Stimulated activated CD8-positive, alpha-beta memory T cell treated with anti-CD3 and anti-CD28 coated beads, Interleukin-15, amount 100 ng/mL, for 4 hours (primary cell): ENCODE measurements around the gene PCLO.

Experiments
- DNase-seq, 2 donors: peaks; one replicate each; pipeline ENCODE4 v3.0.0-alpha.2; 2020; ENCODE audit warnings: low read depth in 2 of 2

Gene PCLO

GRCh38 chr7:82839063-82839462 lies 323.6 kb downstream of the PCLO start:
- DNase-seq = no peak

- no peak for DNase-seq
These were observed 324.4 kb downstream of the PCLO start for GRCh38 chr7:82838314-82838713.

GRCh38 chr7:82823073-82823472 lies 339.6 kb downstream of the PCLO start:
- no peak for DNase-seq

- DNase-seq = no peak
These were observed 341.6 kb downstream of the PCLO start for GRCh38 chr7:82821037-82821436.

GRCh38 chr7:82818171-82818570 lies 344.5 kb downstream of the PCLO start:
- no peak for DNase-seq

GRCh38 chr7:82816272-82816671 lies 346.4 kb downstream of the PCLO start:
- DNase-seq = no peak

- DNase-seq = no peak
These were observed 352.0 kb downstream of the PCLO start for GRCh38 chr7:82810558-82811259.

- DNase-seq = no peak
These were observed 354.1 kb downstream of the PCLO start for GRCh38 chr7:82808633-82809032.

- no peak for DNase-seq
These were observed 357.1 kb downstream of the PCLO start for GRCh38 chr7:82805527-82805960.

GRCh38 chr7:82803411-82803810 lies 359.3 kb downstream of the PCLO start:
- no peak for DNase-seq

GRCh38 chr7:82789883-82790609 lies 372.6 kb downstream of the PCLO start:
- DNase-seq = no peak

GRCh38 chr7:82778021-82778420 lies 384.7 kb downstream of the PCLO start:
- no peak for DNase-seq

- DNase-seq = no peak
These were observed 399.8 kb downstream of the PCLO start for GRCh38 chr7:82762880-82763279.

- DNase-seq = no peak
These were observed 401.9 kb downstream of the PCLO start for GRCh38 chr7:82760831-82761230.

GRCh38 chr7:82760074-82760473 lies 402.6 kb downstream of the PCLO start:
- no peak for DNase-seq

- DNase-seq = no peak
These were observed 406.8 kb downstream of the PCLO start for GRCh38 chr7:82755705-82756551.

- DNase-seq = no peak
These were observed 412.7 kb downstream of the PCLO start for GRCh38 chr7:82750007-82750406.

GRCh38 chr7:82745820-82746219 lies 416.9 kb downstream of the PCLO start:
- DNase-seq = no peak

GRCh38 chr7:82745117-82745516 lies 417.6 kb downstream of the PCLO start:
- no peak for DNase-seq

- DNase-seq = no peak
These were observed 420.5 kb downstream of the PCLO start for GRCh38 chr7:82742163-82742562.

GRCh38 chr7:82741493-82741892 lies 421.2 kb downstream of the PCLO start:
- no peak for DNase-seq

GRCh38 chr7:82740246-82740848 lies 422.3 kb downstream of the PCLO start:
- DNase-seq = no peak
